ENCODE results near the gene CTNNBL1.
"Not testable (repeated sequence)": the region's sequence is repeated elsewhere in the genome, so short reads cannot be mapped to it uniquely, and the experiment has no call there.

Gene CTNNBL1

GRCh38 chr20:37651932-37652331 is 41.9 kb upstream of the CTNNBL1 start:
- peak; percentile 15 to 53 for DNase-seq (ENCODE audit: low read depth in 2 of 2)
- TF ChIP-seq CTCF (IDR thresholded peaks at IDR 0.05; ENCODE audit: low read depth, low read length), result peak; percentile 26
- no peak overlapping the region for H3K4me3 ChIP-seq (replicated peaks in 1 of 2; ENCODE audit: low read depth in 2 of 2, low read length in 2 of 2)

- no peak overlapping the region for H3K4me3 ChIP-seq (replicated peaks in 1 of 2; ENCODE audit: low read depth in 2 of 2, low read length in 2 of 2)
- TF ChIP-seq CTCF (IDR thresholded peaks at IDR 0.05; ENCODE audit: low read depth, low read length), result no peak
- no peak for DNase-seq (ENCODE audit: low read depth in 2 of 2)
Measured at GRCh38 chr20:37656945-37657344, 36.9 kb upstream of the CTNNBL1 start.

- no peak for DNase-seq (ENCODE audit: low read depth in 2 of 2)
- TF ChIP-seq CTCF (IDR thresholded peaks at IDR 0.05; ENCODE audit: low read depth, low read length), result no peak
- no peak overlapping the region for H3K4me3 ChIP-seq (replicated peaks in 1 of 2; ENCODE audit: low read depth in 2 of 2, low read length in 2 of 2)
Measured at GRCh38 chr20:37657924-37658804, 35.7 kb upstream of the CTNNBL1 start.

GRCh38 chr20:37661519-37661918 is 32.3 kb upstream of the CTNNBL1 start:
- no peak overlapping the region for H3K4me3 ChIP-seq (replicated peaks in 1 of 2; ENCODE audit: low read depth in 2 of 2, low read length in 2 of 2)
- DNase-seq (ENCODE audit: low read depth in 2 of 2), result no peak
- no peak for TF ChIP-seq CTCF (IDR thresholded peaks at IDR 0.05; ENCODE audit: low read depth, low read length)

- no peak for TF ChIP-seq CTCF (IDR thresholded peaks at IDR 0.05; ENCODE audit: low read depth, low read length)
- H3K4me3 ChIP-seq (replicated peaks in 1 of 2; ENCODE audit: low read depth in 2 of 2, low read length in 2 of 2), result no peak overlapping the region
- no peak for DNase-seq (ENCODE audit: low read depth in 2 of 2)
Measured at GRCh38 chr20:37662308-37662707, 31.5 kb upstream of the CTNNBL1 start.

GRCh38 chr20:37664595-37664994 is 29.2 kb upstream of the CTNNBL1 start:
- H3K4me3 ChIP-seq (replicated peaks in 1 of 2; ENCODE audit: low read depth in 2 of 2, low read length in 2 of 2), result not testable (repeated sequence)

GRCh38 chr20:37668166-37668565 is 25.7 kb upstream of the CTNNBL1 start:
- no peak overlapping the region for H3K4me3 ChIP-seq (replicated peaks in 1 of 2; ENCODE audit: low read depth in 2 of 2, low read length in 2 of 2)
- TF ChIP-seq CTCF (IDR thresholded peaks at IDR 0.05; ENCODE audit: low read depth, low read length), result no peak
- DNase-seq (ENCODE audit: low read depth in 2 of 2), result no peak

More at GRCh38 chr20:37664595-37664994, 29.2 kb upstream of the CTNNBL1 start:
- DNase-seq (ENCODE audit: low read depth in 2 of 2), result not testable (repeated sequence)

Data from cardiac fibroblast (primary cell).